22Rv1 (cell line): Measurements from ENCODE around the gene NKPD1.

Experiments
- ZFX ChIP-seq: fragments of 450-650 bp; IDR thresholded peaks from 2 replicates; pipeline ENCODE4 v1.6.1; 2017; ENCODE audit warnings: antibody characterized with exemption, borderline replicate concordance
- TF ChIP-seq, protein P1 (sequence below): fragments of 450-650 bp; IDR thresholded peaks from 2 replicates; pipeline ENCODE4 v1.5.1; 2017; ENCODE audit warnings: mild to moderate bottlenecking

DNA sequence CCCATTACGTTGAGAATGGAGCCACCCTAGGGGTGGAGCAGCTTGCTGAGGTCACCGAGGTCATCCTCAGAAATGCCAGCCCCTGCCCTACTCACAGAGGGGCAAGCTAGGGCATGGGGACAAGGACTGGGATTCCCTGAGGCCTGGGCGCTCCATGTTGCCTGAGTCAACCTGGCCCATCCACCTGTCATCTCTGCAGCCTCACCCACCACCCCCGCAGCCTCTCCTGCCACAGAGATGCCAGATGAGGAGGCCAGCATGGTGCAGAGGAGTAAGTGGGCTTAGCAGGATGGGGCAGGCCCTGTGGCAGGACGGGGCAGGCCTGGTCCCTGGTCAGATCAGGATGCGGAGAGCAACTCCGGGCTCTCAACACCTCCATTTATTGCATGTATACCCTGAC is 9.5 kb downstream of the NKPD1 start:
- TF ChIP-seq, protein P1, sequence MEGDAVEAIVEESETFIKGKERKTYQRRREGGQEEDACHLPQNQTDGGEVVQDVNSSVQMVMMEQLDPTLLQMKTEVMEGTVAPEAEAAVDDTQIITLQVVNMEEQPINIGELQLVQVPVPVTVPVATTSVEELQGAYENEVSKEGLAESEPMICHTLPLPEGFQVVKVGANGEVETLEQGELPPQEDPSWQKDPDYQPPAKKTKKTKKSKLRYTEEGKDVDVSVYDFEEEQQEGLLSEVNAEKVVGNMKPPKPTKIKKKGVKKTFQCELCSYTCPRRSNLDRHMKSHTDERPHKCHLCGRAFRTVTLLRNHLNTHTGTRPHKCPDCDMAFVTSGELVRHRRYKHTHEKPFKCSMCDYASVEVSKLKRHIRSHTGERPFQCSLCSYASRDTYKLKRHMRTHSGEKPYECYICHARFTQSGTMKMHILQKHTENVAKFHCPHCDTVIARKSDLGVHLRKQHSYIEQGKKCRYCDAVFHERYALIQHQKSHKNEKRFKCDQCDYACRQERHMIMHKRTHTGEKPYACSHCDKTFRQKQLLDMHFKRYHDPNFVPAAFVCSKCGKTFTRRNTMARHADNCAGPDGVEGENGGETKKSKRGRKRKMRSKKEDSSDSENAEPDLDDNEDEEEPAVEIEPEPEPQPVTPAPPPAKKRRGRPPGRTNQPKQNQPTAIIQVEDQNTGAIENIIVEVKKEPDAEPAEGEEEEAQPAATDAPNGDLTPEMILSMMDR: no peak
- TF ChIP-seq ZFX: no peak
